BLaER1 (cell line): ENCODE data around the gene SCYGR8.

Experiments
- H3K27ac ChIP-seq: shearing (Covaris generic); formaldehyde crosslinking; 2 replicates; pipeline ENCODE4 v1.8.1; 2022
- H3K27me3 ChIP-seq: shearing (Covaris generic); formaldehyde crosslinking; 2 replicates; pipeline ENCODE4 v1.8.1; 2022
- H3K36me3 ChIP-seq: shearing (Covaris generic); formaldehyde crosslinking; 2 replicates; pipeline ENCODE4 v1.8.1; 2022
- H3K4me1 ChIP-seq: shearing (Covaris generic); formaldehyde crosslinking; 2 replicates; pipeline ENCODE4 v1.8.1; 2022
- H3K4me2 ChIP-seq: shearing (Covaris generic); formaldehyde crosslinking; 2 replicates; pipeline ENCODE4 v1.8.1; 2022
- H3K4me3 ChIP-seq: shearing (Covaris generic); formaldehyde crosslinking; 2 replicates; pipeline ENCODE4 v1.8.1; 2022
- H3K9ac ChIP-seq: shearing (Covaris generic); formaldehyde crosslinking; 2 replicates; pipeline ENCODE4 v1.8.1; 2022
- H3K9me3 ChIP-seq: shearing (Covaris generic); formaldehyde crosslinking; 2 replicates; pipeline ENCODE4 v1.8.1; 2022
- H4K20me1 ChIP-seq: shearing (Covaris generic); formaldehyde crosslinking; 2 replicates; pipeline ENCODE4 v1.8.1; 2022
- Cebpa-rat ChIP-seq: shearing (Covaris generic); IDR thresholded peaks from 2 replicates; pipeline ENCODE4 v1.8.1; 2022

The SCYGR8 gene, protein sequence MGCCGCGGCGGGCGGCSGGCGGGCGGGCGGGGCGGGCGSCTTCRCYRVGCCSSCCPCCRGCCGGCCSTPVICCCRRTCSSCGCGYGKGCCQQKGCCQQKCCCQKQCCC

DNA sequence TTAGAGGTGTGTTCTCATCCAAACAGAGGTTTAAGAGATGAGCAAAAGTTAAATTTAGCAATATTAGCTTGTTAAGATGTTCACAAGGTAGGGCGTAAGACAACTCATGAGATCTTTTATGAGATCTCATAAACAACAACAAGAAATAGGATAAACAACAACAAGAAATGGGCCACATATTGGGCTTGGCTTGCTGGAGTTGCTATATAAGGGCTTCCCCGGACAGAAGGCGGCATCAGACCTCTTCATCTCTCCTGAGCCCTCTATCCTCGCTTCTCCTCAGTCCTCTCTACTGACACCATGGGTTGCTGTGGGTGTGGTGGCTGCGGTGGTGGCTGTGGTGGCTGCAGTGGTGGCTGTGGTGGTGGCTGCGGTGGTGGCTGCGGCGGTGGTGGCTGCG is at the start of gene SCYGR8:
Gene SCYGR8 (plus strand): TSS at position 301 of the 400 bp plus-strand sequence. CDS start 0 bp downstream, at position 301.
- H3K9ac ChIP-seq, result no peak within 1 kb of the TSS
- no peaks in the 10 kb centered on the region for H3K4me1 ChIP-seq
- no peaks in the 10 kb centered on the region for H4K20me1 ChIP-seq
- H3K9me3 ChIP-seq, result no peaks in the 10 kb centered on the region
- H3K27me3 ChIP-seq, result no peaks in the 10 kb centered on the region
- no peak within 1 kb of the TSS for H3K4me2 ChIP-seq
- no peak within 1 kb of the TSS for H3K4me3 ChIP-seq
- no peaks in the 10 kb centered on the region for H3K36me3 ChIP-seq
- no peak for TF ChIP-seq Cebpa-rat
- H3K27ac ChIP-seq, result no peak within 1 kb of the TSS

DNA sequence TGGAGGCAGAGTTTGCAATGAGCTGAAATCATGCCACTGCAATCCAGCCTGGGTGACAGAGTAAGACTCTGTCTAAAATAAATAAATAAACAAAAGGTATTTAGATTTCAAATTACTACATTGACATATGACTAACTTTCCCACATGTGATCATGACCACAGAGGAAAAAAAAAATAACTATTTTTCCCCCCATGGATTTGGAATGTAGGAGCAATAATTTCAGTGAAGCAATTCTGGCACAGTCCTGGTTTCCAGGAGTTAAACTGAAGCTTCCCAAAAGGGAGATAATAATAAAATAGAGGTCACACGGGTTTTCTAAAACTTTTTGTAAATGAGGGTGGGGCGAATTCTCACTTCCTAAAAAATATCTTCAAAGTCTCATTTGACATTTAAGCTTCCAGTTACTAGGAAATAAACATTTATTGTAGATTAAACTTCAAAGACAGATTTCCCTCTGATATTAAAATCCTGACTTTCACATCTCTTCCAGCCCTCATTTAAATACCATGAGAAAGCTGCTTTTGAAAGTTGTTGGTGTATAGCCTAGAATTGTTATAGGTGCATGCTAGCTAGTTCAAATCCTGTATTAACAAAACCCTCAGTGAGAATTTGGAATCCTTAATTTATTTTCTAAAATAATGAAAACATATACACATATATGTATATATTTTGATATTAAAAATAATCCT is 48.6 kb upstream of the SCYGR8 start:
- Histone ChIP-seq H3K27ac (no peak overlapping the region), H4K20me1 (no peaks in the 10 kb centered on the region), H3K4me3 (no peak overlapping the region), H3K36me3 (no peaks in the 10 kb centered on the region), H3K9me3 (0 out of 2 replicates have a peak, but pooled peaks cover 2% of the 10 kb centered on the region), H3K27me3 (no peaks in the 10 kb centered on the region), H3K4me1 (peaks cover 12% of the 10 kb centered on the region), H3K9ac (no peak overlapping the region), H3K4me2 (no peak overlapping the region)
- TF ChIP-seq Cebpa-rat, result no peak

DNA sequence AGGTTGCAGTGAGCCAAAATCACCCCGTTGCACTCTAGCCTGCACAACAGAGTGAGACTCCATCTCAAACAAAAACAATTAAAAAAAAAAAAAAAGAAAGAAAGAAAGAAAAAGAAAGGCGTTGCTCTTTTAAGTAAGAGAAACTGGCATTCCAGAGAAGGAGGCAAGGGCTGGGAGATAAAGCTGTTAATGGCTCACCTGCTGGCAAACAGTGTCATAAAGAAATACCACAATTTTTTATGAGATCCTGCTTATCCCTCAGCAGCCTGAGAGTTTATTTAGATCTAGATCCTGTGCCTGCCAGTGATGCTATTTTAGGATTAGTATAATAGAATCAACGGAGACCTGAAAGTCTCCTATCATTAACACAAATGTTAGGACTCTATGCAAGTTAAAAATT is 44.1 kb upstream of the SCYGR8 start:
- Histone ChIP-seq H3K4me1 (peaks cover 12% of the 10 kb centered on the region), H3K9me3 (0 out of 2 replicates have a peak, but pooled peaks cover 7% of the 10 kb centered on the region), H3K4me3 (no peak overlapping the region), H3K27ac (no peak overlapping the region), H3K9ac (no peak overlapping the region), H3K27me3 (no peaks in the 10 kb centered on the region), H3K4me2 (no peak overlapping the region), H4K20me1 (no peaks in the 10 kb centered on the region), H3K36me3 (no peaks in the 10 kb centered on the region)
- no peak for TF ChIP-seq Cebpa-rat

DNA sequence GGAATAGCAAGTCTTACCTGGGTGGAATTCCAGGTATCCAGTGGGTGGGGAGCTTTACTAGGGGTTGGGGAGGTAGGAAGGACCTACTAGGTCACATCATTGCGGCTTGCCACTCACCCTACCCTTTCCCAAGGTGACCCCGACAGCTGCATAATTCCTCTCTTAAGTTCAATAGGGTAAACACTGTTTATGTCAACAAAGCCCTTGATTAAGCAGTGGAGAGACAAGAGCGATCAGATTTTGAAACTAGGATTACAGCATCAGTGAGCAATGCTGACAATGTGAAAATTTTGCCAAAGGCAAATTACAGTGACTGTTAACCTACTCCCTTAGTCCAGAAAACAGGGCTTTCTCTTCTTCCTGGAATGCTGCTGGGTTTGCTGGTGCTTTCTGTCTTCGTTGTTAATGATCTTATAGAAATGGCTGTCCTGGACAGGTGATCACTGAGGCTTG is 42.4 kb upstream of the SCYGR8 start:
- Histone ChIP-seq H4K20me1 (no peaks in the 10 kb centered on the region), H3K9me3 (0 out of 2 replicates have a peak, but pooled peaks cover 7% of the 10 kb centered on the region), H3K4me1 (peaks cover 10% of the 10 kb centered on the region), H3K4me3 (no peak overlapping the region), H3K27ac (no peak overlapping the region), H3K36me3 (no peaks in the 10 kb centered on the region), H3K9ac (no peak overlapping the region), H3K27me3 (no peaks in the 10 kb centered on the region), H3K4me2 (no peak overlapping the region)
- TF ChIP-seq Cebpa-rat, result no peak

DNA sequence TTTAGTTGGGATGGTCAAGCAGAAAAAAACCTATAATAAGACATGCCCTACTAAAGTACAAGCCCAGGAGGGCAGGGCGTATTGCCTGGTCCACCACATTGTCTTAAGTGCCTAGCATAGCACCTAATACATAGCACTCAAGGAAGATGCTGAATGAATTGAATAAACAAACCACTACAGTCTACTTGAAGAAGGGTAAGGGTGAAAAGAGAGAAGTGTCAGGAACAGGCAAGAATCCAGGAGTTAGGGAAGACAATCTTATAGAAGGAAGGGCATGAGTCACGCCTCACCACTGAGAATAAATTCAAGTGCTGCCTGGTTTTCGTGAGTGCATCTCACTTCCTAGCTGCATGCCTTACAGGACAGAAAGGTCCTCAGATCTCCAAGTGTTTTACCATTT is 41.7 kb upstream of the SCYGR8 start:
- no peaks in the 10 kb centered on the region for H4K20me1 ChIP-seq
- H3K27me3 ChIP-seq, result no peaks in the 10 kb centered on the region
- no peak overlapping the region for H3K27ac ChIP-seq
- H3K4me3 ChIP-seq, result no peak overlapping the region
- H3K4me2 ChIP-seq, result no peak overlapping the region
- TF ChIP-seq Cebpa-rat, result no peak
- H3K9ac ChIP-seq, result no peak overlapping the region
- peaks cover 4% of the 10 kb centered on the region for H3K4me1 ChIP-seq
- H3K36me3 ChIP-seq, result no peaks in the 10 kb centered on the region
- 0 out of 2 replicates have a peak, but pooled peaks cover 7% of the 10 kb centered on the region for H3K9me3 ChIP-seq

DNA sequence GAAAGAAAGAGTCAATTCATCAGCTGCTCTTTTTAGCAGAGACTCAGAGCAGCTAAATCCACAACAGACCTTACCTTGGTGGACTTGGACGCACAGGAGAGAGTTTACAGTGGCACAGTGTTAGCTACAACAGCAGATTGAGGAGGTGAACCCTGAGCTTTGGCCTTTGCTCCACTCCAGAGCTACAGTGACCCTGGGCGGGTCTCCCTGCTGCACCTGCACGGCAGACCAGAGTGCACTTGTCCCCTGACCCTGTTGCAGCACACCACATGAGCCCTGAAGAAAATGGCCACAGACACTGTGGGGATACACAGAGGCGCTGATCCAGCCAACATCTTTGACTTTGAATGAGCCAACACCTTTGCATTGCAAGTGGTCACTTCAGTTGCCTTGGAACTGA is 38.8 kb upstream of the SCYGR8 start:
- Histone ChIP-seq H3K9ac (no peak overlapping the region), H3K4me3 (no peak overlapping the region), H3K27me3 (no peaks in the 10 kb centered on the region), H3K9me3 (0 out of 2 replicates have a peak, but pooled peaks cover 7% of the 10 kb centered on the region), H3K4me1 (no peaks in the 10 kb centered on the region), H3K4me2 (no peak overlapping the region), H3K27ac (no peak overlapping the region), H4K20me1 (no peaks in the 10 kb centered on the region), H3K36me3 (no peaks in the 10 kb centered on the region)
- TF ChIP-seq Cebpa-rat, result no peak

DNA sequence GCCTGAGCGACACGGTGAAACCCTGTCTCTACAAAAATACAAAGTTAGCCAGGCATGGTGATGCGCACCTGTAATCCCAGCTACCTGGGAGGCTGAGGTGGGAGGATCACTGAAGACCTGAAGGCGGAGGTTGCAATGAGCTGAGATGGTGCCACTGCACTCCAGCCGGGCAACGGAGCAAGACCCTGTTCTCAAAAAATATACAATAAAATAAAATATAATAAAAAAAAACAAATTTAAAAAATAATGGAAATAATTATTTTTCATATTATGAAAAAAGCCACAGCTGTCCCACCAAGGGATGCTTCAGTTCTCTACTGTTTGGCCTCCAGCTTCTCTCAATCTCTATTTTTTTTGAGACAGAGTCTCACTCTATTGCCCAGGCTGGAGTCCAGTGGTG is 38.3 kb upstream of the SCYGR8 start:
- no peaks in the 10 kb centered on the region for H3K4me1 ChIP-seq
- H3K9me3 ChIP-seq, result 0 out of 2 replicates have a peak, but pooled peaks cover 2% of the 10 kb centered on the region
- no peak overlapping the region for H3K9ac ChIP-seq
- H3K27me3 ChIP-seq, result no peaks in the 10 kb centered on the region
- no peak overlapping the region for H3K4me2 ChIP-seq
- H3K36me3 ChIP-seq, result no peaks in the 10 kb centered on the region
- no peak for TF ChIP-seq Cebpa-rat
- H3K4me3 ChIP-seq, result no peak overlapping the region
- H4K20me1 ChIP-seq, result no peaks in the 10 kb centered on the region
- no peak overlapping the region for H3K27ac ChIP-seq

DNA sequence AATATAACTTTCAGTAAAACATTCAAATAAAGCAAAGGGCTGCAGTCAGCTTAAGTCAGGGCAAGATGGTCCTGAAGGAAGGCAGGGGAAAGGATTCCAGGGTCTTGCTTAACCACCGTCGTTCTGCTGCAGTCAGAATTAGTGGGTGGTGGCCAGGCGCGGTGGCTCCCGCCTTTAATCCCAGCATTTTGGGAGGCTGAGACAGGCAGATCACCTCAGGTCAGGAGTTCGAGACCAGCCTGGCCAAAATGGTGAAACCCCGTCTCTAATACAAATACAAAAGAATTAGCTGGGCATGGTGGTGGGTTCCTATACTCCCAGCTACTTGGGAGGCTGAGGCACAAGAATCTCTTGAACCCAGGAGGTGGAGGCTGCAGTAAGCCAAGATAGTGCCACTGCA is 34.7 kb upstream of the SCYGR8 start:
- no peak overlapping the region for H3K9ac ChIP-seq
- no peaks in the 10 kb centered on the region for H3K9me3 ChIP-seq
- TF ChIP-seq Cebpa-rat, result no peak
- H3K27me3 ChIP-seq, result no peaks in the 10 kb centered on the region
- no peak overlapping the region for H3K4me2 ChIP-seq
- H3K27ac ChIP-seq, result no peak overlapping the region
- no peaks in the 10 kb centered on the region for H3K4me1 ChIP-seq
- H4K20me1 ChIP-seq, result no peaks in the 10 kb centered on the region
- no peak overlapping the region for H3K4me3 ChIP-seq
- H3K36me3 ChIP-seq, result no peaks in the 10 kb centered on the region

DNA sequence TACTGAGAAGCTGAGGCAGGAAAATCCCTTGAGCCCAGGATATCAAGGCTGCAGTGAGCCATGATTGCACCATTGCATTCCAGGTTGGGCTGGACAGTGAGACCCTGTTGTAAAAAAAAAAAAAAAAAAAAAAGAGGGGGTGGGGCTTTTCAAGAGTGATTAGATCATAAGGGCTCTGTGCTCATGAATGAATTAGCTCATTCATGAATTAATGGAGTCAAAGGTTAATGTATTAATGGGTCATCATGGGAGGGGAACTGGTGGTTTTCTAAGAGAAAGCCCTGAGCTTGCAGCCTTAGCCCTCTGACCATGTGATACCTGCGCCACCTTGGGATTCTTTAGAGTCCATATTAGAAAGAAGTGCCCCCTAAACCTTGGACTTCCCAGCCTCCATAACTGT is 32.4 kb upstream of the SCYGR8 start:
- H3K4me1 ChIP-seq, result no peaks in the 10 kb centered on the region
- H3K4me2 ChIP-seq, result no peak overlapping the region
- H3K4me3 ChIP-seq, result no peak overlapping the region
- no peaks in the 10 kb centered on the region for H4K20me1 ChIP-seq
- TF ChIP-seq Cebpa-rat, result no peak
- no peaks in the 10 kb centered on the region for H3K36me3 ChIP-seq
- H3K27me3 ChIP-seq, result no peaks in the 10 kb centered on the region
- H3K27ac ChIP-seq, result no peak overlapping the region
- no peak overlapping the region for H3K9ac ChIP-seq
- peaks cover 10% of the 10 kb centered on the region; the same call in 1 of the 2 replicates for H3K9me3 ChIP-seq

DNA sequence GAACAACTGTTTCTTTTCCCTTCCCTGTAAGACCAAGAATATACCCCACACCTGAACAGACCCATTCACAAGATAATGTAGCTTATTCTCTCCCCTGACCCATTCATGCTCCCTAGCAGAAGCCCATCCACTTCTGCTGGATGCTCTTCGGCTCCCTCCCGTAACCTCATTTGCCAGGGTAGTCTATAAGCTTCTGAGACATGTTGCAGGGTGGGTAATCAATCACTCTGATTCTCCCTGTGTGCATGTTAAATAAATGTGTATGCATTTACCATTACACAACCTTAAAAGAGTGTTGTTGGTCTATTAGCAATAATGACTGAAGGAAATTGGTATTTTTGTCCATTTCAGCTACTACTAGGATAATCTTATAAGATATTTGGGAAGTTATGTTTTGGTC is 29.2 kb upstream of the SCYGR8 start:
- H3K4me2 ChIP-seq, result no peak overlapping the region
- H3K4me1 ChIP-seq, result no peaks in the 10 kb centered on the region
- H4K20me1 ChIP-seq, result no peaks in the 10 kb centered on the region
- H3K36me3 ChIP-seq, result no peaks in the 10 kb centered on the region
- H3K4me3 ChIP-seq, result no peak overlapping the region
- H3K9me3 ChIP-seq, result peaks cover 13% of the 10 kb centered on the region; the same call in 1 of the 2 replicates
- no peaks in the 10 kb centered on the region for H3K27me3 ChIP-seq
- no peak overlapping the region for H3K27ac ChIP-seq
- TF ChIP-seq Cebpa-rat, result no peak
- no peak overlapping the region for H3K9ac ChIP-seq
